ENCODE measurements around the gene ZNF532. TPM values are rescaled to one million over a fixed set of nuclear protein-coding genes. Genes with fewer than 3 reads are reported as not detected.
A peak's percentile ranks its signal among the peaks of the same experiment; 100 is the strongest.

The ZNF532 gene
- total RNA-seq, 4 donors from 2014 or later: 98.7 to 125 (median 113) TPM

GRCh38 chr18:58965291-58966004 lies 100.8 kb downstream of the ZNF532 start:
- no peaks in the 10 kb centered on the region for H3K27me3 ChIP-seq
- no peak overlapping the region for H3K4me3 ChIP-seq
- no peaks in the 10 kb centered on the region for H3K9me3 ChIP-seq
- peaks cover 0 to 42% (median 10%) of the 10 kb centered on the region in 4 donors for H3K4me1 ChIP-seq
- WGBS, 2 donors: 46 to 49% methylated on average over 5 of the region's 5 CpGs
- peak overlapping the region in 3 of 4 donors; percentile 20 to 65 (median 55) for H3K27ac ChIP-seq
- DNase-seq (ENCODE audit: low spot score in 2 of 2): no peak
- peaks cover 0 to 58% (median 0%) of the 10 kb centered on the region in 3 donors for H3K36me3 ChIP-seq
- TF ChIP-seq CTCF (IDR thresholded peaks at IDR 0.05): no peak
- TF ChIP-seq EP300 (IDR thresholded peaks at IDR 0.05): no peak
- no peak for TF ChIP-seq POLR2A (IDR thresholded peaks at IDR 0.05)

GRCh38 chr18:58966005-58966677 lies 101.5 kb downstream of the ZNF532 start:
- Histone ChIP-seq H3K4me3 (no peak overlapping the region), H3K4me1 (peaks cover 0 to 42% (median 10%) of the 10 kb centered on the region in 4 donors), H3K27me3 (no peaks in the 10 kb centered on the region), H3K27ac (peak overlapping the region in 3 of 4 donors; percentile 20 to 65 (median 55)), H3K36me3 (peaks cover 0 to 58% (median 0%) of the 10 kb centered on the region in 3 donors), H3K9me3 (no peaks in the 10 kb centered on the region)
- TF ChIP-seq CTCF (IDR thresholded peaks at IDR 0.05) (no peak), EP300 (IDR thresholded peaks at IDR 0.05) (no peak), POLR2A (IDR thresholded peaks at IDR 0.05) (no peak)
- no peak for DNase-seq (ENCODE audit: low spot score in 2 of 2)
- 29 to 40% methylated on average over 3 of the region's 3 CpGs for WGBS, 2 donors

DNA sequence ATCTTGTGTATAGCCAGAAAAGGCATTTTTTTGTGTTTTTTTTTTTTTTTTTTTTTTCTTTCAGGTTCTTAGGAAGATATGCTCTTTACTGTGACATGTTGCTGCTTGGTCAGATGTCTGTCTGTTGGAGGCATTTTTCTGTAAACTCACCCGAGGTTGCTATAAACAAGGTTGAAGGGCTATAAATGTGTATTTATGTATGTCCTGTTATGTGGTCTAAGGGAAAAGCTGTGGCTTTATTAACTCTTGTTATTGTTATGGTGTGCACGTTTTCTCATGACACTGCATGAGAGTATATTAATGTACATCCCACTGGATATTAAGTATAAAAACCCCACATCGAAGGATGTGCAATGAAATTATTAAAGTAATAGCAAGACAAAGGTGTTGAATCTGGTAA lies 102.0 kb downstream of the ZNF532 start:
- Histone ChIP-seq H3K9me3 (no peaks in the 10 kb centered on the region), H3K4me1 (peaks cover 0 to 42% (median 10%) of the 10 kb centered on the region in 4 donors), H3K27ac (peak overlapping the region in 1 of 4 donors; percentile 20), H3K36me3 (peaks cover 0 to 58% (median 0%) of the 10 kb centered on the region in 3 donors), H3K27me3 (no peaks in the 10 kb centered on the region), H3K4me3 (no peak overlapping the region)
- 62 to 68% methylated on average over 3 of the region's 3 CpGs for WGBS, 2 donors
- no peak for DNase-seq (ENCODE audit: low spot score in 2 of 2)
- TF ChIP-seq EP300 (IDR thresholded peaks at IDR 0.05): no peak
- no peak for TF ChIP-seq CTCF (IDR thresholded peaks at IDR 0.05)
- TF ChIP-seq POLR2A (IDR thresholded peaks at IDR 0.05): no peak

DNA sequence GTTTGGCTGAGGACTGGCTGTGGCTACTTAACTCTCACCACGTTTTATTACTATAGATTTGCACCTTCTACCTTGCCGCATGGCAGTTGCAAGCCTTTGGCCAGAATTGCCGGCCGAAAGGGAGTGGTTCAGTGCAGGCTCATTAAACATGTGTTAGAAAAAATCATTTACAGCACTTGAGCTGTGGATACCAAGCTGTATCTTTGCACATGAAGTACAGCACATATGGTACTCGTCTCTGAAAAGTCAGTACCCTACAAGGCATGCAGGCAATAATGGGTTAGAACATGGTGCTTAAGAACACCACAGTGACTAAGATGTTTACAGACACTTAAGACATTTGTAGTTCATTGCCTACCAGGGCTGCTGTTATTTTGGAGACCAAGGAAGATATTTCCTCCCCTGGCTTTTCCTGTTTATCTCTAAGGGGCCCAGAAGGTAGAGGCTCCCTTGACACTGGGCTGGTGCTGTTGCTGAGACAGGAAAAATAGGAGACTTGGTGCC lies 103.1 kb downstream of the ZNF532 start:
- 82 to 86% methylated on average over 5 of the region's 5 CpGs for WGBS, 2 donors
- Histone ChIP-seq H3K36me3 (peaks cover 0 to 52% (median 0%) of the 10 kb centered on the region in 3 donors), H3K9me3 (no peaks in the 10 kb centered on the region), H3K27me3 (no peaks in the 10 kb centered on the region), H3K4me3 (no peak overlapping the region), H3K27ac (no peak overlapping the region), H3K4me1 (peaks cover 0 to 42% (median 10%) of the 10 kb centered on the region in 4 donors)
- TF ChIP-seq EP300 (IDR thresholded peaks at IDR 0.05) (no peak), CTCF (IDR thresholded peaks at IDR 0.05) (no peak), POLR2A (IDR thresholded peaks at IDR 0.05) (no peak)
- no peak for DNase-seq (ENCODE audit: low spot score in 2 of 2)

Measured in tibial nerve (tissue), 4 donors.